Activated gamma-delta T cell (primary cell): Measurements from ENCODE around the gene GRHL3.
"Not testable (repeated sequence)": the region's sequence is repeated elsewhere in the genome, so short reads cannot be mapped to it uniquely, and the experiment has no call there.

Source experiments
- DNase-seq: peaks from one replicate; lab custom pipeline; 2025; lab: John Stamatoyannopoulos, UW
- total RNA-seq, 2 donors: gene quantifications; one replicate each; lab custom pipeline; 2026; lab: John Stamatoyannopoulos, UW

Gene GRHL3
- total RNA-seq: 0 to 0.04 reads per million in 2 donors

- DNase-seq: no peak
Observed at GRCh38 chr1:24319312-24319863, at the start of gene GRHL3. GRHL3 (plus strand) TSS chr1:24319357; CDS start chr1:24319552, 195 bp downstream.

DNA sequence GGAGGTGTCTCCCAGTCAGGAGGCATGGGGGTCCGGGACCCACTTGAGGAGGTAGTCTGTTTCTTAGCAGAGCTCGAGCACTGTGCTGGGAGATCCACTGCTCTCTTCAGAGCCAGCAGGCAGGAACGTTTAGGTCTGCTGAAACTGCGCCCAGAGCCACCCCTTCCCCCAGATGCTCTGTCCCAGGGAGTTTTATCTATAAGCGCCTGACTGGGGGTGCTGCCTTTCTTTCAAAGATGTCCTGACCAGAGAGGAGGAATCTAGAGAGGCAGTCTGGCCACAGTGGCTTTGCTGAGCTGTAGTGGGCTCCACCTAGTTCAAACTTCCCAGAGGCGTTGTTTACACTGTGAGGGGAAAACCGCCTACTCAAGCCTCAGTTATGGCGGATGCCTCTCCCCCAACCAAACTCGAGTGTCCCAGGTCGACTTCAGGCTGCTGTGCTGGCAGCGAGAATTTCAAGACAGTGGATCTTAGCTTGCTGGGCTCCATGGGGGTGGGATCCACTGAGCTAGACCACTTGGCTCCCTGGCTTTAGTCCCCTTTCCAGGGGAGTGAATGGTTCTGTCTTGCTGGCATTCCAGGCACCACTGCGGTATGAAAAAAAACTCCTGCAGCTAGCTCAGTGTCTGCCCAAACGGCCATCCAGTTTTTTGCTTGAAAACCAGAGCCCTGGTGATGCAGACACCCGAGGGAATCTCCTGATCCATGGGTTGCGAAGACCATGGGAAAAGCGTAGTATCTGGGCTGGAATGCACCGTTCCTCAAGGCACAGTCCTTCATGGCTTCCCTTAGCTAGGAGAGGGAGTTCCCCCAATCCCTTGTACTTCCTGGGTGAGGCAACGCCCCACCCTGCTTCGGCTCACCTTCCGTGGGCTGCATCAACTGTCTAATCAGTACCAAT is 44.7 kb upstream of the GRHL3 start:
- not testable (repeated sequence) for DNase-seq

GRCh38 chr1:24275104-24275410 is 44.1 kb upstream of the GRHL3 start:
- no peak for DNase-seq

DNA sequence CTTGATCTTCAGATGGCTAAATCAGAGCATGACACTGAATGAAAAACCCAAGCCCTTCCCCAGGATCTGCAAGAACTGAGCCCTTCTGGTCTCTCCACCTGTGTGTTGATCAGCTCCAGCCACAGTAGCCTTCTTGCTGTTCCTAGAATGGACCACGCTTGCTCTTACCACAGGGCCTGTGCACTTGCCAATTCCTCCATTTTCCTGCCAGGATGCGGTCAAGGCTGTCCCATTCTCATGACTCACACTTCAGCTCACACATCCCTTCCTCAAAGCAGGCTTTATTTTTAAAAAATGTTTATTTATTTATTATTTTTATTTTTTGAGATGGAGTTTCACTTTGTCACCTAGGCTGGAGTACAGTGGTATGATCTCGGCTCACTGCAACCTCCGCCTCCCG is 43.6 kb upstream of the GRHL3 start:
- DNase-seq: no peak

DNA sequence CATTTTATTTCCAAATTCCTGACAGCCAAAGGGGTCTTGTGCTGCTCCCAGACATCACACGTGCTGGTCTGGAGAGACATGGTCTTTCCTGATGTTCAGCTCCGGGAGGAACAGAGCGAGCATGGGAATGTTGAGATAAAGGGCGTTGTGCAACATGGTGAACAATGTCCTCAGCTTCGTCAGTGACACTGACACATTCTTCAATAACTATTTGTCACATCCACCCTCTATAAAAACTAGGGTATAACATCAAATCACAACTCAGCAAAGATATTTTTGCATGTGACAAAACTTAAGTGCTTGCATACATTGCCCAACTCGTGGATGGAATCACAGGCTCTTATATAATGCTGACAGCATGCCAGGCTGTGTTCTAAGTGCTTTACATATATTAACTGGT is 42.4 kb upstream of the GRHL3 start:
- DNase-seq: no peak

- no peak for DNase-seq
Observed at GRCh38 chr1:24277420-24278169, 41.6 kb upstream of the GRHL3 start.

GRCh38 chr1:24278726-24279125 is 40.4 kb upstream of the GRHL3 start:
- no peak for DNase-seq

GRCh38 chr1:24279590-24280232 is 39.4 kb upstream of the GRHL3 start:
- DNase-seq: no peak

- no peak for DNase-seq
Observed at GRCh38 chr1:24281591-24281990, 37.6 kb upstream of the GRHL3 start.

DNA sequence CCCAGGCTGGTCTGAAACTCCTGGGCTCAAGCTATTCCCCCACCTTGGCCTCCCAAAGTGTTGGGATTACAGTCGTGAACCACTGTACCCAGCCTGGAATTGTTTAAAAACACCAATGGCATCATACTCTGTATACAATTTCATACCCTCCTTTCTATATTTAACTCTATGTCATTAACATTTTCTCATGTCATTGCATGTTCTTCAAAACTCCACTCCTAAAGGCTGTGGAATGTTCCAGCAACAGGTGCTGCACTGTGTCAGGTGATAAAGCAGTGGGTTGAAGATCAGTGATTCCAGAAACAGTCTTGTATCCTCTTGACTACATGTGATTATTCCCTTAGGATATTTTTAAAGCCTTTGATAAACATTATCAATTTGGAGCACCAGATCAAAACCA is 36.7 kb upstream of the GRHL3 start:
- no peak for DNase-seq

GRCh38 chr1:24283326-24284155 is 35.6 kb upstream of the GRHL3 start:
- DNase-seq: no peak

DNA sequence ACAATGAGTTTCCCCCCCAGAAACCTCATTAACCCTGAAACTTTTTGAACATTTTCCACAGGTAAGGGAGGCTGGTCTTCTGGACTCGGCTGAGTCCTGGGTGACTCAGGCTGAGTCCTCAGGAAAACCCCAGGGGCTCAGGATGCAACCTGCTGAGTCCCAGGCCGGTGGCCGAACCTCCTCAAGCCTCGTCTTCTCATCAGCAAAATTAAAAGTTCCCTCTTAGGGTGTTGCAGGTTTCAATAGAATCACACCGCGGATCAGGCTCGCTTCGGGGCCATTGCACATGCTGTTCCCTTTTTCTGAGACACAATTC is 35.0 kb upstream of the GRHL3 start:
- DNase-seq: no peak

GRCh38 chr1:24285231-24285630 is 33.9 kb upstream of the GRHL3 start:
- DNase-seq: no peak

DNA sequence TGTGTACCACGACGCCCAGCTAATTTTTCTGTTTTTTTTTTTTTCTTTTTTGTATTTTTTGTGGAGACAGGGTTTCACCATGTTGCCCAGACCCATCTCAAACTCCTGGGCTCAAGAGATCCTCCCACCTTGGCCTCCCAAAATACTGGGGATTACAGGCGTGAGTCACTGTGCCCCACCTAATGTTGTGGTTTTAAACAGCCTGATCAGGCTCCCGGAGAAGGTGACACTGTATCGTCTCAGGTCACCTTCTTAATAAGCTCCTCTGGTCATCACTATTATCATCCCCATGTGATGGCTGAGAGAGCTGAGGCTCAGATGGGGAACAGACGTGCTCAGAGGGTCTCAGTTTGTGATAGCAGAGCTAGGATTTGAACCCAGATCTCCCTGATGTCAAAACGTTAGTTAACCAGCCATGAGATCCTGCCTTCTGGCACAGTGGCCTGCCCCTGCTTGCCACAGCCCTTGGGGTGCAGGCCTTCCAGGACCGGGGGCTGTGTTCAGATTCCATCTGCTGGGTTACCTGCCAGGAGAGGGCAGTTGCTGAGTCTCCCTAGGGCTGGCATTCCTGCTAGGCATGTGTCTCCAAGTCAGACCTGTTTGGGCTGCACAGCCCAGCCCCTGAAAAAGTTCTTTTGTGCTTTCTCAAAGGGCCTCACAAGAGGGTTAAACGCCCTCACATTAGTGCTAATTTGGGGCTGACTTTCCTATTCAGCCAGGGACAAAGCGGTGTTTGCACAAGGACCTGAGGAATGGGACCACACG is 32.7 kb upstream of the GRHL3 start:
- no peak for DNase-seq

DNA sequence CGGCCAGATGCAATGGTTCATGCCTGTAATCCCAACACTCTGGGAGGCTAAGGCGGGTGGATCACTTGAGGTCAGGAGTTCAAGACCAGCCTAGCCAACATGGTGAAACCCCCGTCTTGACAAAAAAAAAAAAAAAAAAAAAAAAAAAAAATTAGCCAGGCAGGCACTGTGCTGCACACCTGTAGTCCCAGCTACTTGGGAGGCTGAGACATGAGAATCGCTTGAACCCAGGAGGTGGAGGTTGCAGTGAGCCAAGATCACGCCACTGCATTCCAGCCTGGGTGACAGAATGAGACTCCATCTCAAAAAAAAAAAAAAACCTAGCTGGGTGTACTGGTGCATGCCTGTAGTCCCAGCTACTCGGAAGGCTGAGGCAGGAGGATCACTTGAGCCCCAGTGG is 31.4 kb upstream of the GRHL3 start:
- not testable (repeated sequence) for DNase-seq

DNA sequence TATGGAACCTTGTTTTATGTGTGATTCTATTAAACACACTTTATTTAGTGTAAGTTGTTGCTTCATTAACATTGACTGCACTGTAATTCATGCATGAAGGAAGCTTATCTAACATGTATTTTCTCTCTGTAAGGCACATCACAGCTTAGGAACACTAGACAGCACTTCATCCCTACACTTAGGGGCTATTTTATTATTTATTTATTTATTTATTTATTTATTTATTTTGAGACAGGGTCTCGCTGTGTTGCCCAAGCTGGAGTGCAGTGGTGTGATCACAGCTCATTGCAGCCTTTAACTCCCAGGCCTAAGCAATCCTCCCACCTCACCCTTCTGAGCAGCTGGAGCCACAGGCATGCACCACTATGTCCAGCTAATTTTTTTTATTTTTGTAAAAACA is 30.7 kb upstream of the GRHL3 start:
- DNase-seq: no peak

DNA sequence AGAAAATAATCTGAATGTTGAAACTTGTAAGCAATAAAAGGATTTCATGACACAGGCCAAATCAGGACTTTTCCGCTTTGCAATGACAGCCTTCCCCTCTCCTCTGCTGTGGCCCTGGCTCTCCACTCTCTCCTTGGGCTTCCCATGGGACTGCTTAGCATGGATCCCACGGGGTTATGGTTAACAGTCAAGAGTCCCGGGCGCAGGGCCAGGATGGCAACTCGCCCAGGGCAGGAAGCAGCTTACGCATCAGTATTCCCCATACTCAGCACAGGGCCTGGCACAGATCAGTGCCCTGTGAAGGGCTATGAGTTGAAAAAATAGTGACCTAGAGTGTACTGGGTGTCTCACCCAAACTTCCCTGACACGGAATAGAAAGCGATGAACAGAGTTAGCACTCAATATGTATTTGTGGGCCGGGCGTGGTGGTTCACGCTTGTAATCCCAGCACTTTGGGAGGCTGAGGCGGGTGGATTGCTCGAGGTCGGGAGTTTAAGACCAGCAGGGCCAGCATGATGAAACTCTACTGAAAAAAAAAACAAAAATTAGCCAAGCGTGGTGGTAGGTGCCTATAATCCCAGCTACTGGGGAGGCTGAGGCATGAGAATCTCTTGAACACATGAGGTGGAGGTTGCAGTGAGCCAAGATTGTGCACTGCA is 29.1 kb upstream of the GRHL3 start:
- no peak for DNase-seq

GRCh38 chr1:24290933-24291487 is 28.1 kb upstream of the GRHL3 start:
- DNase-seq: no peak

GRCh38 chr1:24292103-24292502 is 27.1 kb upstream of the GRHL3 start:
- no peak for DNase-seq

- no peak for DNase-seq
Observed at GRCh38 chr1:24292887-24293286, 26.3 kb upstream of the GRHL3 start.
